Measurements from ENCODE around the gene EXOC3L2. TPM values are rescaled to one million over a fixed set of nuclear protein-coding genes. Genes with fewer than 3 reads are reported as not detected.

EXOC3L2 gene
- total RNA-seq, 1 experiment from 2014 or later = 0.61 TPM

- no peak overlapping the region for H2BK15ac ChIP-seq (ENCODE audit: low read depth, low read length)
- TF ChIP-seq CTCF (conservative IDR thresholded peaks at IDR 0.05) = no peak
- no peak overlapping the region for H3K18ac ChIP-seq (ENCODE audit: insufficient read length, low read depth, low read length)
- Mint-ChIP-seq H3K27ac (no peak overlapping the region), H3K9me3 (peaks cover 0 to 5% of the 10 kb centered on the region in 2 experiments; a peak in 2 of 5 replicates), H3K4me3 (peak overlapping the region; percentile 67 to 78), H3K4me1 (peaks cover 12 to 23% of the 10 kb centered on the region in 2 experiments), H3K27me3 (ENCODE audit: low read depth) (peaks cover 82% of the 10 kb centered on the region), H3K36me3 (ENCODE audit: insufficient read depth in 1 of 3, low read depth in 3 of 3) (no peaks in the 10 kb centered on the region; a peak in 2 of 7 replicates)
- H4K20me1 ChIP-seq (ENCODE audit: control insufficient read depth, insufficient read depth, insufficient read length) = no peaks in the 10 kb centered on the region
- no peak overlapping the region for H2AFZ ChIP-seq (ENCODE audit: low read length)
- H3K9me3 ChIP-seq (ENCODE audit: control insufficient read depth, low read depth, low read length) = no peaks in the 10 kb centered on the region
- H2BK12ac ChIP-seq (ENCODE audit: insufficient read length, low read depth, low read length) = no peak overlapping the region
- H3K14ac ChIP-seq (ENCODE audit: insufficient read depth, low read length) = no peak overlapping the region
- no peaks in the 10 kb centered on the region for H3K79me1 ChIP-seq (ENCODE audit: insufficient read depth, low read depth, low read length, poor library complexity, severe bottlenecking)
- peaks cover 14% of the 10 kb centered on the region; the same call in 1 of the 2 replicates for H3K27me3 ChIP-seq (ENCODE audit: insufficient read depth, low read length)
- no peak overlapping the region for H3K9ac ChIP-seq (ENCODE audit: extremely low read depth, insufficient read length, low read length)
- H2AK5ac ChIP-seq (ENCODE audit: insufficient read length, low read length) = no peak overlapping the region
- H2BK120ac ChIP-seq (ENCODE audit: low read depth, low read length, poor library complexity, severe bottlenecking) = no peak overlapping the region
- no peak overlapping the region for H4K8ac ChIP-seq (replicated peaks; ENCODE audit: insufficient read length, low read depth, low read length)
- no peak overlapping the region for H3K4ac ChIP-seq (ENCODE audit: low read depth, low read length)
- H3K56ac ChIP-seq (ENCODE audit: insufficient read length, low read depth, low read length) = no peak overlapping the region
- H4K91ac ChIP-seq (ENCODE audit: insufficient read length, low read depth, low read length) = no peak overlapping the region
- H3K79me2 ChIP-seq (ENCODE audit: insufficient read depth, low read length) = no peaks in the 10 kb centered on the region
- no peak overlapping the region for H4K5ac ChIP-seq (ENCODE audit: insufficient read length, low read depth, low read length)
- no peaks in the 10 kb centered on the region for H3K4me1 ChIP-seq (ENCODE audit: insufficient read depth, low read length)
- no peak overlapping the region for H3T11ph ChIP-seq (ENCODE audit: low read length)
- no peak overlapping the region for H3K23ac ChIP-seq (ENCODE audit: insufficient read length, low read depth, low read length)
- DNase-seq = peak; percentile 67
- no peak overlapping the region for H2BK20ac ChIP-seq (ENCODE audit: low read depth, low read length, poor library complexity, severe bottlenecking)
- H3K27ac ChIP-seq (ENCODE audit: insufficient read length, low read depth, low read length) = no peak overlapping the region
- WGBS (ENCODE audit: extremely low coverage, insufficient read length, low lambda C conversion rate) = no CpG with 5 or more reads among the region's 35 CpGs
- peak overlapping the region; percentile 14 for H3K4me2 ChIP-seq (ENCODE audit: insufficient read depth, insufficient read length, low read length)
- H2BK5ac ChIP-seq (ENCODE audit: insufficient read length, low read length) = no peak overlapping the region
- peaks cover 14% of the 10 kb centered on the region for H3K23me2 ChIP-seq (ENCODE audit: insufficient read length, low read depth, low read length, poor library complexity, severe bottlenecking)
These were observed 29.6 kb downstream of the EXOC3L2 start for GRCh38 chr19:45215391-45216191.

Data from H9 (cell line).